NOMO-1 (cell line): ENCODE data around the gene ACTN1.
"Not testable (repeated sequence)": the region's sequence is repeated elsewhere in the genome, so short reads cannot be mapped to it uniquely, and the experiment has no call there.

Source experiments
- DNase-seq, 2 experiments: peaks; one replicate each; lab custom pipeline; 2025; ENCODE audit not compliant: unreplicated experiment in 2 of 2; lab: John Stamatoyannopoulos, UW

The ACTN1 gene

DNA sequence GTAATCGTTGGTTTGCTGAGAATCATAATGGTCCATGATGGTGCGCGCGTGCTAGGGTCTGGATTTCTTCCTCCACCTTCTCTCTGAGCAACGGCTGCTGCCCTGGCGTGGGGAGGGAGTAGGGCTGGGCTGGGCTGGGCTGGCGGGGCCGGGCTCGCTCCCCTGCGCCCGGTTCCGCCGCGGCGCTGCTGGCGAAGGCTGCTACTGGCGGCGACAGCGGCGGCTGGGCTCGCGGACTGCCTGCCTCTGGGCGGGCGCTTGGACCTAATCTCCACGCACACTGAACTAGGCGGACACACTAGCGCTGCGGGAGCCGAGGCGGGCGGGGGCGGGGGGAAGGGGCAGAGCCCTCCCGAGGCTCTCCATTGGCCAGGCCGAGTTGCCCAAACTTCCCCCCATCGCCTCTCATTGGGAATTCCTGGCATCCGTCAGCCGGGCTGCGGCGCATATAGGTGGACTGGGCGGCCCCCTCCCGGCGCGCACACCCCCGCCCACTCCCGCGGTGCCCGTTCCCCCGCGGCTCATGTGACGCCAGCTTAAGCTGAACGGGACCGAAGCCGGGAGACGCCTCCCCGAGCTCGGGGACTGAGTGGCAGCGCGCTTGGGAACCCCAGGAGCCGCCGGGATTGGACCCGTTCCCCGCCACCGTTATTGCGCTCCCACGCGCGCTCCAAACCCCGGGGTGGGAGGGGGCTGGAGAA is at the start of gene ACTN1:
Gene ACTN1 (minus strand): TSS at position 282 of the 701 bp plus-strand sequence. CDS start 246 bp downstream, at position 36.
- peak; percentile 90 to 95 for DNase-seq

DNA sequence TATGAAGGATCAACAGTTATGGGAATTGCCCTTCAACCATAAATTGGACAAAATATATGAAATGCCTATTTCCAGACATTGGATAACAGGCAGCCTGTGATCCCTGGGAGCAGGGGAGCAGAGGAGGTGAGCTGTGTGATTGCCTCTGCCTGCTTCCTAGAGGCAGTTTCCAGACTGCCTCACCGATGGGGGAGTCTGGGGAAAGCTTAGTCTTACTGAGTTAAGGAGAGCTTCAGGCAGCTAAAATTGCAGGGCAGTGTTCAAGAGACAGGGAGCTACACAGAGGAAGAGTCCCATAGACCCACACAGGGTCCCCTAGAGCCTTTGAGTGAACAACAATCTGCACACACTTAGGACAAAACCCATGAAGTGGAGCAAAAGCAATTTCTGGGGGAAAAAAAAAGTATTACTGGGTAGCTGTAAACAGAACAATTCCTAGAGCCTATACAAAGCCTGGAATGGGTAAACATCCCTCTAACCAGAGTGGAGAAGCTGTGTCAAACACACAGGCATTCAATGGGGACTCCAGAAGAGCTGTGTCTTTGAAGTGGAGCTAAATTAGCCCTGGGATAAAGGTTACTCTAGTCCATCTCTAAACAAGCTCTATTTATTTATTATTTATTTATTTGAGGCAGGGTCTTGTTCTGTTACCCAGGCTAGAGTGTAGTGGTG is 48.3 kb upstream of the ACTN1 start:
- DNase-seq = no peak

DNA sequence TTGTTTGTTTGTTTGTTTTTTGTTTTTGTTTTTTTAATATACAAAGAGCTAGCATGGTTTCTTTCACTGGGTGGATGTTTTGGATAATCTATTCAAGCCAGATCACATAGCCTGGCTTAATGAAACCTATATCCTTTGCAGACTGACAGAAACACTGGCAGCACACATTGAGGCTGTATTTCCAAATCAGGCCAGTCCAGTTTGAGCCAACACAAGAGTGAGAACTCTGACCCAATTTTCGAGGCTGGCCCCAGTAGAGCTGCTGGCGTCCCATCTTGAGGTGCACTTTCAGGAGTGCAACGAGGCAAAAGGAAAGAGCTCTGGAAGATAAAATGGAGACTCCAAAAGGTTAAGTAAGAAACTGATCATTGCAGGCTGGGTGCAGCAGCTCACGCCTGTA is 43.9 kb upstream of the ACTN1 start:
- no peak for DNase-seq

DNA sequence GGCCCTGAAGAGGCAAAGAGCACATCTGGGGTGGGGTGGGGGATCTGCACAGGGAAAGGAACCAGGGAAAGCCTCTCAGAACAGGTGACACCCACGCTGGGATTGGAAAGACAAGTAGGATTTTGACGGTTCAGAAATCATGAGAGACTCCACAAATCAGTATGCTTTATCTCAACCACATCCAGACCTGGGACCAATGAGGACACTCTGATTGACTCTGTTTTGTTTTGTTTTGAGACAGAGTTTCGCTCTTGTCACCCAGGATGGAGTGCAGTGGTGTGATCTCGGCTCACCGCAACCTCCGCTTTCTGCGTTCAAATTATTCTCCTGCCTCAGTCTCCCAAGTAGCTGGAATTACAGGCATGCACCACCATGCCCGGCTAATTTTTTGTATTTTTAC is 43.0 kb upstream of the ACTN1 start:
- not testable (repeated sequence) for DNase-seq

DNA sequence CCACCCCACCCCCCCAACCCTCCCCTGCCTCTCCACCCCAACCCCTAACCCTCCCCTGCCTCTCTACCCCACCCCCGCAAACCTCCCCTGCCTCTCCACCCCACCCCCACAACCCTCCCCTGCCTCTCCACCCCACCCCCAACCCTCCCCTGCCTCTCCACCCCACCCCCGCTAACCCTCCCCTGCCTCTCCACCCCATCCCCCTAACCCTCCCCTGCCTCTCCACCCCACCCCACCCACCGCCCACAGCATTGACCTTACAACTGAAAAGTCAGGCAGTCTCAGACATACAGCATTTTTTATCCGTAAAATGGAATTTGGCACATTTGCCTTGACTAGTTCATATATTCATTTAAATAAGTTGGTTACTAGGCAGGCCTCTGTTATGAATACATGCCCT is 38.6 kb upstream of the ACTN1 start:
- DNase-seq = no peak

DNA sequence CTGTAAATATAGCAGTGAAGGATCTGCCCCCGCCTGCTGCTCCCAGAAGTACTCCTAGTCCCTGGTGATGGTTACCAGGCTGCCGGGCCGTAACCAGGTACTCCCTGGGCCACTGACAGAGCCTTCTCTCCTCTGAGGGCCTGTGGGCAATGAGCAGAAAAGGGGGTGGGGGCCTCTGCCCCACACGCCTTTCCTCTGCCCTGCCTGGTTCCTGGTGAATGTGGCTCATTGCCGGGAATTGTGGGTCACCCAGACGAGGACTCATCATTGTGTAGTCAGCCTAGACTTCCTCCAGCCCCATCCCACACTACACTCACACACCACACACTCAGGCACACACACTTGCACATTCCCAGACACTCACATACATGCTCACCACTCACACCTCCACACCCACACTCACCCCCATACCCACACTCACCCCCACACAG is 35.7 kb upstream of the ACTN1 start:
- no peak for DNase-seq

DNA sequence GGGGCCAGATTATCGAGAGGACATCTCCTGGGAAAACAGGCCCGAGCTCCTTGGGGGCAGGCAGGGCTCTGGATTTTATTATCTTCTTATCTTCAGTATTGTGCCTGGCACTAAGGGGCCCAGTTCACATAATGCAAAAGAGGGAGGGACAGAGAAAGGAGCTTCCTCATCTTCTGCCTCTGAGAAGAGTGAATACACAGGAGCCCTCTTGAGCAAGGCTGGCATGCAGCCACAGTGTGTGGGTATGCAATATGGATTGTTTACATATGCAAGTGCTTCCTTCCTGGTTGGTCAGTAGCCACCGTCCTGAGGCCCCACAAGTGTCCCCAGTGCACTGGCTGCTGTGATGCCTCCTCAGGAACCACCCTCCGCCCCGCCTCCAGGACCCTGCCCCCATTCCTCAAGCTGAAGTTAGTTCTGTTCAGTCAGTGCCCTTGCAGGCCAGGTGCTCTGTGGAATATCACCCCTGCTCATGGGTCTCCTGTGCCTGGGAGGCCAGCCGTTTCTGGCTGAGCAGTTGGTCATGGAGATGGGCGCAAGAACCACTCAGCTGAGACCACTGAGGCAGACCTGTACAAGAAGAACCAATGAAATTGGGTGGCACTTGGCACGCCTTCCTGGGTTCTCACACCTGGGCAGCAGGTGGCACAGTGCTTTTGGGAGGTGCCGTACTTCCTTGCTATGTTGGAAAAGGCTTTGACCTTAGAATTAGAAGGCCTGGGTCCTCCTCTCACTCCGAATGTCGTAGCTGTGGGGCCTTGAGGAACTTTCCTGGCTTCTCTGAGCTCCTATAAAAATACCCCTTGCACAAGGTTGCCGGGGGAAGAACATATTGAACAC is 35.1 kb upstream of the ACTN1 start:
- DNase-seq = peak; percentile 93 to 99

DNA sequence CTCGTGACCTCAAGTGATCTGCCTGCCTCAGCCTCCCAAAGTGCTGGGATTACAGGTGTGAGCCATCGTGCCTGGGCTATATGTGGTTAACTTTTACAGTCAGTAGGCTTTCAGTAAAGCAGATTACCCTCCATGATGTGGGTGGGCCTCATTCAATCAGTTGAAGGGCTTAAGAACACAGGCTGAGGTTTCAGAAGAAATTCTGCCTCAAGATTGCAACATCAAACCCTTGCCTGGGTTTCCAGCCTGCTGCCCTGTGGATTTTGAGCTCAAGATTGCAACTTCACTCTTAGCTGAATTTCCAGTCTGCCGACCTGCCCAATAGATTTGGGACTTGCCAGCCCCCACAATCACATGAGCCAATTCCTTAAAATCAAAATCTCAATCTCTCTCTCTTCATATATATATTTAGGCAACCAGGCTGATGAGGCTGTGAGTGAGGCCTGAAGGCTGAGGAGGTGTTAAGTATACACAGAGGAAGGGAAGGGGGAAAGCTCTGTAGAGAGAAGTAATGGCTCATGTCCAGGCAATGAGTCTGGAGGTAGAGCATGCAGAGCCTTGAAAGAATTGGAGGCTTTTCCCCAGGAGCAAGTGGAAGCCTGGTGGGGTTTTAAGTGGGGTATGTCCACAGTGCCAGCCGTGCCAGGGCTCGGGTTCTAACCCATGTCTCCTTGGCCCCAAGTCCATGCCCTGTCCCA is 33.3 kb upstream of the ACTN1 start:
- DNase-seq = peak; percentile 18 to 28

DNA sequence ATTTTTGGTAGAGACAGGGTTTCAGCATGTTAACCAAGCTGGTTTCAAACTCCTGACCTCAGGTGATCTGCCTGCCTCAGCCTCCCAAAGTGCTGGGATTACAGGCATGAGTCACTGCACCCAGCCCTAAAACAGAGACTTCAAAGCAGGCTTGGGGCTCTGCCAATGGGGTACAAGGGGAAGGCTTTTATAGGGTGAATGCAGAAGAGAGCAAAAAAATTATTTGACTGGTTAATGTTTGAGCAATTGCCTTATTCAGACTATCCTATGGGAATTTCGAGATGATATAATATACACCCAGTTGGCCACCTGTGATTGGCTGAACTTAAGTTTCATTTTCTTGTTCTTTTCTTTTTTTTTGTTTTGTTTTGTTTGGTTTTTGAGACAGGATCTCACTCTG is 31.5 kb upstream of the ACTN1 start:
- no peak for DNase-seq

DNA sequence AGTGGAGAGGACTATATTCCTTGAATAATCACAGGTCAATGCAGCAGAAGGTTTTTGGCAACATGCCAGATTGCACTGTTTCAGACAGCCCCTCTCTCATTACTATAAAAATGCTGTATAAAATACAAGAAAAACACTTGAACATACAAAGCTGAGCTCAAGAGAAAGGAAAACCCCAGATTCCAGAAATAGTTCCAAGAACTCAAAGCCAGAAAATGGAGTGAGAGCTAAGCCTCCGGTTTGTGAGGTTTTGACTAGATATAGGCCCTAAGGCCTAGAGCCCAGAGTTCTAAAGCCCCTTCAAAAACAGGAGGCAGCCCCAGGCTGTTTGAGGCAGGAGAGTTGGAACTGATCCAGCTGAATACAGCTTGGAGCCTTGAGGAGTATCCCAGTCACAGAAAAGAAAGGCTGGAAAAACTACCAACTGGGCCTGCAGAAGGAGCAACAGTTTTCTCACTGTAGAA is 29.4 kb upstream of the ACTN1 start:
- no peak for DNase-seq

DNA sequence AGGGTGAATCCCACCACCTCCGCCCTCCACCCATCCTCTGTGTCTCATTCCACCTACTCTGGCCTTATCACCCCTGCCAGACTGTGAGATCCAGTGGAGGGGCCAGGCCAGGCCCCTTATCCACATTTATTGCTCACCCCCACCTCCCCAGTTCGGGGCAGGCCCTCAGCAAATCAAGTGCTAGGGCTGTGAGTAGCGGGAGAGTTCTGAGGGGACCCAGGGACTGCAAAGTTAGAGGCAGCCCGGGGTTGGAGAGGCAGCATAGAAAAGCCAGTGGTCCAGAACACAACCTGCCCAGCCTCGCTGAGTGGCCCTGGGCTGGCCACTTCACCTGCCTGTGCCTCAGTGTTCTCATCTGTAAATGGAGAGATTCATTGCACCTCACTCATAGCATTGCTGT is 27.2 kb upstream of the ACTN1 start:
- DNase-seq = no peak

DNA sequence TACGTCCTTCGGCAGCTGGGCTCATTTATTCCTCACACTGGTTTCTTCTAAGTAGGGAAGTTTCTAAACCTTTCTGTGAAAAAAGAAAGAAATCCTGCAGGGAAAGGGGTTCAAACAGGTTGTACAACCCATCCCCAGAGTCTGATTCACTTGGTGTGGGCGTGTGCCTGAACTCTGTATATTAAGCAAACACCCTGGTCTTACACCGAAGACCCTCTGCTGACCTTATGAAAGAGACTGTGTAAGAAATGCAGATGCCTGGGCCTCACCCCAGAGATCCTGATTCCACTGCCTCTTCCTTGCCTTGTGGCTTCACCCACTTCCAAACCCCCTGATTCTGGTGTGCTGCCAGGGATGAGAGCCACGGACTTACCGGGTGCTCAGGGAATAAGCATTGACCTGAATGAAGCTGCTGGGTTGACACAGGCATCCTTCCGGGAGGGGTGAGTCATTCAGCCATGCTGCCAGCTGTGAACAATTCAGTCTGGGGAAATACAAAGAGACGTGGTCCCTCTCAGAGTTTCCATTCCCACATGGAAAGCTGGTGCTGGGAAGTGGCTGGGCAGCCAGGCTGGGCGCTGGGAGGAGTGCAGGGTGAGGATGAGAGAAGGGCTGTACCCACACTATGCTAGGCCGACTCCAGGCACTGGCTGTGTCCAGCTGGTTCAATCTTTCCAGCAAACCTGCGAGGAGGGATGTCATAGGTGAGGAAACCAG is 26.5 kb upstream of the ACTN1 start:
- DNase-seq = no peak

DNA sequence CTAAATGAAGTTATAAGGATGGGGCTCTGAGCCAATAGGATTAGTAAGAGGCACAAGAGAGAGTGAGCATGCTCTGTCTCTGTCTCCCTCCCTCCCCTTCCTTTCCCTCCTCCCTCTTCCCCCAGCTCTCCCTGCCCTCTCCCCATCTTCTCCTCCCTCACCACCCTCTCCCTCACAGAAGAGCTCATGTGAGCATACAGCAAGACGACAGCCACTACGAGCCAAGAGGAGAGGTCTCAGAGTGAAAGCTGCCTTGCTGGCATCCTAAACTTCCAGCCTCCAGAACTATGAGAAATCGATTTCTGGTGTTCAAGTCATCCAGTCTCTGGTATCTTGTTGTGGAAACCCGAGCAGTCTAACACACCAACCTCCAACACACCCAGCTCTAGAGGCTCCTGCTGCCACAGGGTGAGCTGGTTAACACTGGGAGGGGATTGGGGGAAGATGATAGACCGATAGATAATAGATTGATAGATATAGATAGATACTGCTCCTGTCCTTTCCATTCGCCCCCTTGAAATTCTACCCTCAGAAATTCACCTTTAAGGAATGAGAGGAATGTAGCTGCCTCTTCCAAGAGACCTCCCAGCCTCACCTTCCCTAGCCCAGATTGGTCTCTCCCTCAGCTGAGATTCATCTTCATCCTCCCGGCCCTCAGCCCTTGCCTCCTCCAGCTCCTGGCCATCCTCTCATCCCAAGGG is 25.8 kb upstream of the ACTN1 start:
- no peak for DNase-seq

DNA sequence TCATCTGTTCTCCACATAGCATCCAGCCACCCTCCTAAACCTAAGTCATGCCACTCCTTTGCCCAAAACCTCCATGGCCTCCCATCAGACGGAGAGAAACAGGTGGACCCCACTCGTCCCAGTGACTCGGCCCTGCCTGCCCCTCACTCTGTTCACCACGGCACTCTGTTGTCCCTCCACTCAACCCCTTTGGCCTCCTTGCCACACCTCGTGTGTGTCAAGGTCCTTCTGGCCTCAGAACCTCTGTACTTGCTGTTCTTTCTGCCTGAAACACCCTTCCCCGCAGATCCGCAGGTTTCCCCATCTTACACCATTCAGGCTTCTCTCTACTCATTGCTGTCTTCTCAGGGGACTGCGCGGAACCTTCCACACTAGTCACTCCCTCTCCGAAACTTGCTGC is 24.5 kb upstream of the ACTN1 start:
- DNase-seq = no peak

DNA sequence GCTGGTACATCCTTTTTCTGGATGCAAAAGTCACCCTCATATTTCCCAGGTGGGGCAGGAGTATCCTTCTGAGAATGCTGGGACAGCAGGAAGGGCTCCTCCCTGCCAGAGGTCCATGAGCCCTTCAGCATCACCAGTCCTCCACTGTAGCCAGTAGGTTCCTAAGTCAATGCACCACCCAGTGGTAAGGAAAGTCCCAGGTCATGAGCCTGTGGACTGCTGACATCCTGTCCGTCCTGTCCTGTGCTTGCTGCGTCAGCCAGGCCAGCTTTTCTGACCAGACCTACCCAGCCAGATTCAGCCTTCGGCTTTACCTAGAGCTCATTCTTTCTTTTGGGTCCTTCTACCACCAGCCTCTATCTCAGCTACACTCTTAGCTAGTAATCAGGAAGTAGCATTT is 23.0 kb upstream of the ACTN1 start:
- DNase-seq = no peak

DNA sequence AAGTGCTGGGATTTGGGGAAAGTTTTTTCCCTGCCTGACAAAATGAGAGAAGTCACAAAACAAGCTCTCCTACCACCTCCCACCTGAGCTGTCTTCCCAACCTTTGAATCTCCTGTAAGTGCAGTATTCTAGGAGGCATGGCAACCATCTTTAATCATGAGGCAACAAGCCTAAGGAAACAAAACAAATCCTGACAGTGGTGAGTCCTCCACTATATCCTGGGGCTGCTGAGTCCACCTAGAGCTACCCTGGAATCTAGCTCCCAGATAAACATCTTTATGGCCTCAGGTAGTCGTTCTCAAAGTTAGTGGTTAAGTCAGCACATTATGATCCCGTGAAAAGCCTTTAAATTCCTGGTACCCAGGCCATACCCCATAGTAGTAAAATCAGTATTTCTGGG is 22.3 kb upstream of the ACTN1 start:
- no peak for DNase-seq

DNA sequence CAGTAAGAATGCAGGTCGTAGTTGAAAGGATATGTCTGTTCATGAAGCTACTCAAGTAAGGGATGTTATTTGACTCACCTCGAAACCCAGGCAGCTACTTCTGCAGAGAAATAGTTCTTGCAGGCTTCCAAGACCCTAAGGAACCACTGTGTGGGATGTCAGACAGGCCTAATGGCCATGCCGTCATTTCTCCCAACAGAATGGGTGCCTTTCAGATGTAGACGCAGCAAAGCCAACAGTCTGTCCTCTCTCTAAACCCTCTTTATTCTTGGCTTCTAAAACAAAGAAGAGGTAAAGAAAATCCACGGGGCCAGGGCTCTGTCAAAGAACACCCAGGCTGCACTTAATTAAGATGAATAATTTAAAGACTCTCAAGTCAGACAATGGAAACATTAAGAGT is 19.0 kb upstream of the ACTN1 start:
- no peak for DNase-seq

DNA sequence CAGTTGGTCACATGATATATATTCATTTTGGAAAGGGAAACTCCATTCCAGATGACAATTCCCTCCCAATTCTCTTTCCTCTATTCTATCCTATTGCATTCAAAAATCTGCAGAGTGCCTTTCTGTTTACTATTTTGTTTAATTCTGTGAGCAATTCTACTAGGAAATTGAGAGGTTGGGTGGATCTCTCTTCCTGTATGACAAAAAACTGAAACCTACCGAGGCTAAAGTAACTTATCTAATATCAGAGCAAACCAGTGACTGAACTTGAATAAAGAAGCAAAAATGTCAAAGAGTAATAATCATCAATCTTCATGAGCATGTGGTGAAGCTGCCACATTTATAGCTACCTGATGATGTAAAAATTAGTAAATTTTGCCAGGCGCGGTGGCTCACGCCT is 16.6 kb upstream of the ACTN1 start:
- no peak for DNase-seq

DNA sequence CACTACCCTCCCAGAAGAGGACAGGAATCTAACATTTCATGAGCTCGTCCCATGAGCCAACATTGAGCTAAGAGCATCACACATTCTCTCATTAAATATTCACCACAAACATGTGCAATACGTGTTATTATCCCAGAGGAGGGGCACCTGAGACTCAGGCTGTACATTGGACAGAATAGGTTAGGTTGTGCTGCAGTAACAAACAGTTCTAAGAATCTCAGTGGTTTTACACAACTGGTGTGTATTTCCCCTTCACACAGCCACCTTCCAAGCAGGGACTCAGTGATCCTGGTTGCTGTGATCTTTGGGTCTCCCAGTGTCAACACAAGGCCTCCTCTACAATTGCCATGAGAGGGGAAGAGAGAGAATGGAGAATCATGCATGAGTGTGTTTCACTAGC is 15.0 kb upstream of the ACTN1 start:
- no peak for DNase-seq

DNA sequence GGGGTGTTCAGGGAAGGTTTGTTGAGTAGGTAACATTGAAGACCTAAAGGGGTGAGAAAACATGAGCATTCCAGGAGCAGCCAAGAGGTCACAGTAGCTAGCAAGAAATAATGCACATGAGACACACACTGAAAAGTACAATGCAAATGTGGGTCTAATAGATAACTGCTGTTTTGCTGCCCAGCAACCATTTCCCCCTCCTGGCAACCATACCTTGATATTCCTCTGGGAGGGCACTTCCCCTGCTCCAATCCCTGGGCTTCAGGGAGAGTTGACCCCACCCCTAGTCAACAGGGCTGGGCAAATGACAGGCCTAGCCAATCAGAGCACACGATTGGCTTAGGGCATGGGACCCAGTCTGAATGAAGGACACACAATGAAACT is 8.5 kb upstream of the ACTN1 start:
- no peak for DNase-seq
